ENCODE measurements around the gene MAN2A1.

GRCh38 chr5:109714592-109714991 is 24.9 kb downstream of the MAN2A1 start:
- TF ChIP-seq POLR2AphosphoS5 (IDR thresholded peaks at IDR 0.05) (no peak), POLR2A (IDR thresholded peaks at IDR 0.05) (no peak)
- TF ChIP-seq, protein P1, sequence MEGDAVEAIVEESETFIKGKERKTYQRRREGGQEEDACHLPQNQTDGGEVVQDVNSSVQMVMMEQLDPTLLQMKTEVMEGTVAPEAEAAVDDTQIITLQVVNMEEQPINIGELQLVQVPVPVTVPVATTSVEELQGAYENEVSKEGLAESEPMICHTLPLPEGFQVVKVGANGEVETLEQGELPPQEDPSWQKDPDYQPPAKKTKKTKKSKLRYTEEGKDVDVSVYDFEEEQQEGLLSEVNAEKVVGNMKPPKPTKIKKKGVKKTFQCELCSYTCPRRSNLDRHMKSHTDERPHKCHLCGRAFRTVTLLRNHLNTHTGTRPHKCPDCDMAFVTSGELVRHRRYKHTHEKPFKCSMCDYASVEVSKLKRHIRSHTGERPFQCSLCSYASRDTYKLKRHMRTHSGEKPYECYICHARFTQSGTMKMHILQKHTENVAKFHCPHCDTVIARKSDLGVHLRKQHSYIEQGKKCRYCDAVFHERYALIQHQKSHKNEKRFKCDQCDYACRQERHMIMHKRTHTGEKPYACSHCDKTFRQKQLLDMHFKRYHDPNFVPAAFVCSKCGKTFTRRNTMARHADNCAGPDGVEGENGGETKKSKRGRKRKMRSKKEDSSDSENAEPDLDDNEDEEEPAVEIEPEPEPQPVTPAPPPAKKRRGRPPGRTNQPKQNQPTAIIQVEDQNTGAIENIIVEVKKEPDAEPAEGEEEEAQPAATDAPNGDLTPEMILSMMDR (IDR thresholded peaks at IDR 0.05): no peak
